NCI-H446 (cell line): ENCODE measurements around the gene HS6ST2.
"Not testable (repeated sequence)": the region's sequence is repeated elsewhere in the genome, so short reads cannot be mapped to it uniquely, and the experiment has no call there.

Experiments
- DNase-seq, 2 experiments: peaks; one replicate each; lab custom pipeline; 2025; lab: John Stamatoyannopoulos, UW

The HS6ST2 gene

GRCh38 chrX:132958091-132958703 lies at the start of gene HS6ST2:
Gene HS6ST2, minus strand, starts transcription at chrX:132958629.
- DNase-seq = no peak

GRCh38 chrX:133007458-133007857 lies 49.0 kb upstream of the HS6ST2 start:
- no peak for DNase-seq

- no peak for DNase-seq
These were observed 47.2 kb upstream of the HS6ST2 start for GRCh38 chrX:133005616-133006015.

- no peak for DNase-seq
These were observed 46.6 kb upstream of the HS6ST2 start for GRCh38 chrX:133005042-133005441.

GRCh38 chrX:132999209-132999608 lies 40.8 kb upstream of the HS6ST2 start:
- no peak for DNase-seq

DNA sequence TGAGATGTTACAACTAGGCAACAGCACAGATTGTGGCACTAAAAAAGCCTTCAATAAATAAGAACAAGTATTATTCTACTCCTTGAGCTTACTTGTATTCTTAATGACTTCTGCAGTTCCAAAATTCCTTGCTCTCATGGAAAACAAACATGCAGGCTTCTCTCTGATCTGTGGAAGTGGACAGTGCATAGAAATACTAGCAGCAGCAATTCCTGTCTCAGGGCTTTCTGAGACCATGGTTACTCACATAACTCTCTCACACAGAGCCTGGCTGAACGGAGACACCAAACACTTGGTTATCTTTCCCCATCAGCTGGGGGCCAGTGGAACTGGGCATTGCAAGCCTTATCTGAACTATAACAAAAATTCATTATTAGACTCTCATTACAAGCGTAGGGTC lies 32.4 kb upstream of the HS6ST2 start:
- DNase-seq = no peak

DNA sequence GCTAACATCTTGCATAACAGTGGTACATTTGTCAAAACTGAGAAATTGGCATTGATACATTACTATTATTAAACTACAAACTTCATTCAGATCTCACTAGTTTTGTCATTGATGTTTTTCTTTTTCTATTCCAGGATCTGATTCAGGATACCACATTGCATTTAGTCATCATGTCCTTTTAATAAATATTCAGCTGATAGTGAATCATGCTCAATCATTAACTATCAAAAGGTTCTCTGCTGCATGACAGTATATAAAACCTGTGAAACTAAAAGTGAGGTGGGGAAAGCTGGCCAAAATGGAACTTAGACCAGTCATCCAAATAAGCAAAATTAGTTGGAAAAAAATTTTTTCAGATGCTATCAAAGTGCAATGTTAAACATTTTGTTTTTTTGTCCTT lies 28.1 kb upstream of the HS6ST2 start:
- DNase-seq = no peak

- DNase-seq = no peak
These were observed 25.7 kb upstream of the HS6ST2 start for GRCh38 chrX:132984058-132984650.

DNA sequence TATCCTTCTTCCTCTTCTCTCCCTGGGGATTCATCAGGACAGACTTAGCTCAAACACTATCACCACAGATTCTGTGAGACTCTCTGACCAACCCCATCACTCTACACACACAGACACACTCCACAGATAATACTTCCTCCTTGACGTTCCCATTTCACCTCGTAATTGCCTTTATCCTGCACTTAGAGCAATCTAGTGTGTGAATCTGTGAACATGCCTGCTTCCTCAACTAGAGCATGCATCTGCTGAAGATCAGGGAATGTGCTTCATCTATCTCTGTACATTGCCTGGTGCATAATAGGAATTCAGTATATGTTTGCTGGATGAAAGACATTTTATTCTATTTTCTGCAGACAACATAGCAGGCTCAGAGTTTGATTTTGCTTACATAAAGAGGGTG lies 25.1 kb upstream of the HS6ST2 start:
- no peak for DNase-seq

GRCh38 chrX:132980035-132980434 lies 21.6 kb upstream of the HS6ST2 start:
- DNase-seq = not testable (repeated sequence)

GRCh38 chrX:132968296-132968949 lies 10.0 kb upstream of the HS6ST2 start:
- no peak for DNase-seq

DNA sequence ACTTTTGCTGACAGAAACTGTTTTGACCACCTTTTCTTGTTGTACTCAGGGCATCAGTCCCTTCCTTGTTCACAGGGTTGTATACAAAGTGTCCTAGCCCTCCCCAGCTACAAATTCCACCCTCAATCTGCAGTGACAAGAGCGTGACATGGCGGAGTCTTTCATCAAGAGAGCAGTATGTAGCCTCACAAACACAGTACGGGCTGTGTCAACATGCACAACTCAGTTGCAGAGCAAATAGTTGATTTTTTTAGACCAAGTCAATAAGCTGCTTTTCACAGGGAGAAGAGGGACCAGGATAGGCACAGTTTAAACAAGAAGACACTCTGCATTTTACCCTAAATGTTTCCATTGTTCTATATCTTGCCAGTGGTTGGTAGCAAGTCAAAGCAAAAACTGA lies 8.6 kb upstream of the HS6ST2 start:
- DNase-seq = no peak

- no peak for DNase-seq
These were observed 7.0 kb upstream of the HS6ST2 start for GRCh38 chrX:132965461-132965860.

DNA sequence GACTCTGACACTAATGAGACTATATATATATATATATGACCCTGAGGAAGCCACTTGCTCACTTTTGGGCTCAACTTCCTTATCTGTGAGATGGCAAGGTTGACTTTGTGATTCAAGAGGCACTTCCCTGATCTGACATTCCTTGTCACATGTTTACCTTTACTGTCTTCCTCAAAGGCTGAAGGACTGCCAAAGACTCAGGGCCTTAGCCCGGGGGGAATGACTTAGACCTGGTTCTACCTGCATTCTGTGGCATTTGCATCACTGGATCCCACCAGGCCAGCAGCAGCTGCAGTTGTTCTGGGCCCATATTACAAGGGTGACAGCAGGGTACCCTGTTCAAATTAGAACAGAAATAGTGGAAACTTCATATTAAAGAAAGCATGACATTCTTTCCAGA lies 3.1 kb upstream of the HS6ST2 start:
- no peak for DNase-seq

- DNase-seq = no peak
These were observed 978 bp downstream of the HS6ST2 start for GRCh38 chrX:132957211-132958090.

GRCh38 chrX:132956421-132957210 lies 1.8 kb downstream of the HS6ST2 start:
- DNase-seq = no peak

DNA sequence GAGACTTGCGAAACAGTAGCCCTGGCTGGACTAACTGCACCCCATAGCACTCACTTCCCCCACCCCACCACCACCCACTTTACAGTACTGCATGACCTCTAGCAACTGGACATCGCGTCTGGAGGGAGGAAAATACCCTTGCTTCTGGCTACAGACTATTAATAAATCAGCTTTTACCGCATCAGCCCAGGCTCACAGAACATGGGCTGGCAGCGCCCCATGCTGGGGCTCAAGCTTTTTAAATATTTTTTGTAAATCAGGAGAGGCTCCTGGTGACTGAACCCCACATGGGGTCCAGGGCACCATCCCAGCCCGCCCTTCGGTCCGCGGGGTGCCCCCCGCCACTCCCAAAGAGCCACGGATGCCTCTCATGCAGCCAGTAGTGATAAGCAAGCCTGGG lies 2.7 kb downstream of the HS6ST2 start:
- no peak for DNase-seq

GRCh38 chrX:132954323-132954722 lies 4.1 kb downstream of the HS6ST2 start:
- DNase-seq = no peak

DNA sequence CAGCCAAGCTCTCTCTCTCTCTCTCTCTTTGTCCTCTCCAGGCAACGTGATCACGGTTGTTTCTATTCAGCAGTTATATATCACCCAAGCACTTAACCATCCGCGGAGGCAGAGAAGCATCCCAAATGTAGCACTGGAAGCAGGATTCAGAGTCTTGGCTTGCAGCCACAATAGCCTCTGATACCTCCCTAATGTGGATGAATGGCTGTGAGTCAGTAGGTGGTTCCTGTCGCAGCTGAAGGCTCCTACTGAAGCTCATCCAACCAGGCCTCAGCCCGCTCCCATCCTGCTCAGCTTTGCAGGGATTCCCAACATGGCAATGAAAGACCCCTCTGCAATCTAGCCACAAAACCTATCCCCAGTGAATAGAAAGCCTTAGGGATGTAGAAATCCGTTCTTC lies 5.1 kb downstream of the HS6ST2 start:
- DNase-seq = no peak

DNA sequence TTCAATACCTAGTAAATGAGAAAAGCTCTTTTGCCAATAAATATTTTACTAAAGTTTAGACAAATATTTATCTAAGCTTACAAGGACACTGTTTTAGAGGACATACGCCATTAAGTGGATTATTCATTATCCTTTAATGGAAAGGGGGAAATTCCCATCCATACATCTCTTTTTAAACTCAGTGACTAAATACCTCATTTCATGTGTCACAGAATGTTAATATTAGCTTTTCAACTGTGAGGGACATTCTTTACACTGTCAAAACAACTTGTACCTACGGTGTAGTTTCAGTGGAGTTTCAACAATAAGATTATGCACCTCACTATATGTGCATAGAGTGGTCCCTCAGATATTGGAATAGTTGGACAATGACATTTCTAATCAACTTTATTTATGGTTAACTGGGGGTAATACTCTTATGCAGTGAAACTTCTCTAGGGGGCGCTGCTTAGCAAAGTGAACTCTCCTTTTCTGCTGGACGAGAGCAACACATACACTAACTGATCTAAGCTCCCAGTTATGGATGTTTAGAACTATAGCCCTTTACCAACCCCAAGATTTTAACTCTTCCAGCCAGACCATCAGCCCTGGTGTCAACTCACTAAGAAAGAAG lies 9.7 kb downstream of the HS6ST2 start:
- no peak for DNase-seq

DNA sequence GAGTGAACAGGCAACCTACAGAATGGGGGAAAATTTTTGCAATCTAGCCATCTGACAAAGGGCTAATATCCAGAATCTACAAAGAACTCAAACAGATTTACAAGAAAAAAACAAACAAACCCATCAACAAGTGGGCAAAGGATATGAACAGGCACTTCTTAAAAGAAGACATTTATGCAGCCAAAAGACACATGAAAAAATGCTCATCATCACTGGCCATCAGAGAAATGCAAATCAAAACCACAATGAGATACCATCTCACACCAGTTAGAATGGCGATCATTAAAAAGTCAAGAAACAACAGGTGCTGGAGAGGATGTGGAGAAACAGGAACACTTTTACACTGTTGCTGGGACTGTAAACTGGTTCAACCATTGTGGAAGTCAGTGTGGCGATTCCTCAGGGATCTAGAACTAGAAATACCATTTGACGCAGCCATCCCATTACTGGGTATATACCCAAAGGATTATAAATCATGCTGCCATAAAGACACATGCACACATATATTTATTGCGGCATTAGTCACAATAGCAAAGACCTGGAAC lies 13.3 kb downstream of the HS6ST2 start:
- DNase-seq = not testable (repeated sequence)
